MG63 (cell line): ENCODE data around the gene ZBTB16. TPM values are rescaled to one million over a fixed set of nuclear protein-coding genes. Genes with fewer than 3 reads are reported as not detected.

Experiments used
- DNase-seq: peaks from one replicate; pipeline ENCODE4 v3.0.0-alpha.2; 2020
- H3K27me3 ChIP-seq: fragments of 250-450 bp; sonication (Bioruptor Pico); 2 replicates; pipeline ENCODE4 v1.5.1; 2020; ENCODE audit warnings: mild to moderate bottlenecking, moderate library complexity
- H3K36me3 ChIP-seq: fragments of 250-450 bp; sonication (Bioruptor Pico); 2 replicates; pipeline ENCODE4 v1.5.1; 2020; ENCODE audit warnings: mild to moderate bottlenecking, moderate library complexity
- H3K4me3 ChIP-seq: fragments of 250-450 bp; sonication (Bioruptor Pico); 2 replicates; pipeline ENCODE4 v1.5.1; 2020; ENCODE audit warnings: mild to moderate bottlenecking, moderate library complexity
- H3K9me3 ChIP-seq: fragments of 250-450 bp; sonication (Bioruptor Pico); 2 replicates; pipeline ENCODE4 v1.5.1; 2020; ENCODE audit warnings: mild to moderate bottlenecking, moderate library complexity
- total RNA-seq: library from RNA; depleted of rRNA; stranded (reverse); fragments of >200 nt; shearing (Covaris generic); gene quantifications from 2 replicates; pipeline ENCODE4 v1.2.3, GENCODE V29; 2014; ENCODE audit warnings: low replicate concordance

Gene ZBTB16
- total RNA-seq, 1 experiment from 2014 or later, result not detected

DNA sequence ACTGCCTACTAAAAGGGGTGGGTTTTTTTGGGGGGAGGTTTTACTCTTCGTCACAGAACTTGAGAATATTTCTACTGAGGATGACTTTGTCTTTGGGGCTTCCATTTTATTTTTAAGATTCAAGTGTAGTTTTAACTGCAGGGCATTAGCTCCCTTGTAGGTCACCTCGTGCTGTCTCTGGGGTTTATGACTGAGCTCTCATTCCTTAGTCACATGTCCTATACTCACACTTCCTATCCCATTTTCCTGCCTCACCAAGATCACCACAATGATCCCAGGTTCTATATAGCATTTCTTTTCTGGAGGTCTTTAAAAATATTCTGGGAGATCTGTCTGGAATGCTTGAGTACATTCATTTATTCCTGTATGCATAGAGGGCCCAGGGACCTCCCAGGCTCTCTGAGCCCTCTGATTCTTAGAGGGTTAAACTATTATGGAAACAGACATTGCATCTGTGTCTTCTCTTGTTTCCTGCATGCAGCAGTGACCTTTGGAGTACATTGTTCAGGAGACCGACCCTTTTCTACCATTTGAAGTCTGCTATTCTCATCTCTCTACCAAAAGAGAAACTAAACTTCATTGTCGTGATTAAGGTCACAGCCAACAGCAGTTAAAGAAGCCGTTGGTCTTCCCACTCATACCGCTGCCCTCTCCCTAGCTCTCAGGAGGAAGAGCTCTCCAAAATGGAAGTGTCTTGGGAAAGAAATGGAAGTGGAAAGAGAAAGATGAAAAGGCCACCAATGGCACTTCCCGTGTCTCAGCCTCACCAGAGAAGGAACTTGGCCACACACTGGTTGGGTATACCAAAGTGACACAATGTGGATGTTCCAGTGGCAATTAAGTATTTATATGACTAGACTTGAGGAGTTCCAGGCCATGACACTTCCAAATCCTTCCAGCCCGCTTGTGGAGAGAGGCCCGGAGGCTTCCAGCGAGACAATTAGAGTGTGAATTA is 77.5 kb downstream of the ZBTB16 start:
- no peak overlapping the region for H3K4me3 ChIP-seq
- no peaks in the 10 kb centered on the region for H3K9me3 ChIP-seq
- H3K36me3 ChIP-seq, result no peaks in the 10 kb centered on the region
- DNase-seq, result no peak
- peaks cover 4% of the 10 kb centered on the region for H3K27me3 ChIP-seq

DNA sequence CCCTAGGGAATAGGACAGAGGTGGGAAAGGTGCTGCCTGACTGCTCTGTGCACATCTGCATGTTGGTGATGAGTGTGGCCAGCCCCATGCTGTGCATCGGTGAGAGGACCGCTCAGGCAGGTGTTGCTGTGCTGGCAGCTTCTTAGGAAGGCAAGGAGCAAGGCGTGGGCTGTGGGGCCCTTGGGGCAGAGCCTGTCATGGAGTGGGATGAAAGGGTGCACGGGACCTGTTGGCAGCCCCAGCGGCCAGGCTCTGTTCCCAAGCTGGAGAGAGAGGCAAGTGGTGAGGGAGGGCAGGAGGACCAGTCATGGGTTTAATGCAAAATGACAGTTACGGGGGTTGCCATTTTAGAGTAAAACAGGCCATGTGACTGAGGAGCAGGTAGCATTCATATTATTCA is 78.3 kb downstream of the ZBTB16 start:
- Histone ChIP-seq H3K9me3 (no peaks in the 10 kb centered on the region), H3K36me3 (no peaks in the 10 kb centered on the region), H3K4me3 (no peak overlapping the region), H3K27me3 (peaks cover 6% of the 10 kb centered on the region)
- DNase-seq, result no peak

DNA sequence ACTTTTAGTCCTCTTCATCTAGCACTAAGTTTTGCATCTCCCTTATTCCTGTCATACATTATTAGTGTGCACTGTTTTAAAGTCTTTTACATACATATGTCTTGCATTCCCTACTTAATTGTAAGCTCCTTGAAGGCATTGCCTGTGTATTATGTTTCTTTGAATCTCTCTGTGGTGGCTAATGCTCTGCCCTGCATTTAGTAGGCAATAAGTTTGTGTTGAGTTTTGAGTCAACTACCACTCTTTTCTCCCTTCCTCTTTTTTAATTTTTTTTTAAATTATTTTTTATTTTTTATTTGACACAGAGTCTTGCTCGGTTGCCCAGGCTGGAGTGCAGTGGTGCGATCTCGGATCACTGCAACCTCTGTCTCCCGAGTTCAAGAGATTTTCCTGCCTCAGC is 78.9 kb downstream of the ZBTB16 start:
- Histone ChIP-seq H3K9me3 (no peaks in the 10 kb centered on the region), H3K36me3 (no peaks in the 10 kb centered on the region), H3K27me3 (peaks cover 6% of the 10 kb centered on the region), H3K4me3 (no peak overlapping the region)
- no peak for DNase-seq

DNA sequence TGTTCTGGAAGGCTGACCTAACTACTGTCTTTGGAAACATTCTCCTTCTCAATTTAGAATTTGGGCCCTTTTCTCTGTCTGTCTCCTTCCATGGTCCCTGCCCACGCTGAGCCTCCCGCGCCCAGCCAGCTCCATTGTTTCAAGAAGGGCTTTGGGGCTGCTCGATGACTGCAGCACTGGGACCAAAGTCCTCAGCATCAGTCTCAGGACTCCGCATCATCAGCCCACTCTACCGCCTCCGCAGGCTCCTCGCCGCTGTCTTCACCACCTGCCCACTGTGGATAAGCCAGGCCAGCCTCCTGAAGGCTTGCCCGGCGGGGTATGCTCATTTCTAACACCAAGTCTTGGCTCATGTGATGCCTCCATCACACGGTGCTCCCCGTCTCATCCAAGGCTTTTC is 81.3 kb downstream of the ZBTB16 start:
- Histone ChIP-seq H3K27me3 (peaks cover 9% of the 10 kb centered on the region), H3K4me3 (no peak overlapping the region), H3K36me3 (no peaks in the 10 kb centered on the region), H3K9me3 (no peaks in the 10 kb centered on the region)
- no peak for DNase-seq

DNA sequence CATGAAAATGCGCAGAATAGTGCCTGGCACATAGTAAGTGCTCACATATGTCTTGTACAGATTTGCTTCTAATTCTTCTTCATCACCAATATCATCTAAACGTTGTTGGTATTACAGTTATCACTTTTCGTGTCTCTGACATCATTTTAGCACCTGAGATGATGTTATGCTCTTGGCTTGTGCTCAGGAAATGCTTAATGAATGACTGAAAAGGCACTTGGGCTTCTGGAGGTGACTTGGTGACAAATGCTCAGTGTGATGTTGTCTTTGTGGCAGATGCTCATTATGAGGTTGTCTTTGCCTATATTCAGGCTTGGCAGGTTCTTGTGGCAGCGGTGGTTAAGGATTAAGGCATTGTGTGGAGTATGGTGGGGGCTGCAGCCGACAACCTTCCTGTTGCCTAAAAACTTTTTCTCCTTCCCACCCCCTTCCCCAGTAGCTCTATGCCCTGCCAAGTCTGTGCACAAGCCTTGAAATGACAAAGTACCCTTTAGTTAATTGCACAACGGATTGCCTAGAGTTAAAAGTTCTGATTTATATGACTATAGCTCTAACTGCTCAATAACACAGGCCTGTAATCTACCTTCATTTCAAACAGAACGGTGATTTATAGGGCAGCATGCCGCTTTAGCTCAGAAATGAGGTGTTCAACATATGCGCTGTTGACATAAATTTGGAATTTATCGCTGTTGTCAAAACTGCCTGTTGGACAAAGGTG is 82.5 kb downstream of the ZBTB16 start:
- no peak for DNase-seq
- Histone ChIP-seq H3K36me3 (no peaks in the 10 kb centered on the region), H3K9me3 (no peaks in the 10 kb centered on the region), H3K4me3 (no peak overlapping the region), H3K27me3 (peaks cover 10% of the 10 kb centered on the region)

DNA sequence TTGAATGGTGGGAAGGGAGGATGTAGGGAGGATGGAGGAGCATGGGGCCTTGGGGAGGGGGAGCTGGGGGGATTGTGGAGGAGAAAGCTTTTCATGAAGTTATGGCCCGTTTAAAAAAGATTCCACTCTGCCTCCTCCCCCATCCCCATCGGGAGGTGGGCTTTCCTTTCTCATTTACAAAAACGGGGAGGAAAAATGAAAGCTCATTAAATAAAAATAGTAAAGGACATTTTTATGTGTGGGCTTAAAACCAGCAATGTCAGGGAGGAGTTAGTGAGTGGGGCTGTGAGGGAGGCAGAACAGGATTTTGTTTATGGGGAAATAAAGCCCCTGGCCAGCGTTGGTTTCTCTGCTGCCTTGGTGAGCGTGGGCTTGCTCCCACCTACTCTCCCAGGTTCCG is 83.2 kb downstream of the ZBTB16 start:
- Histone ChIP-seq H3K27me3 (peaks cover 12% of the 10 kb centered on the region), H3K9me3 (no peaks in the 10 kb centered on the region), H3K36me3 (no peaks in the 10 kb centered on the region), H3K4me3 (no peak overlapping the region)
- no peak for DNase-seq

DNA sequence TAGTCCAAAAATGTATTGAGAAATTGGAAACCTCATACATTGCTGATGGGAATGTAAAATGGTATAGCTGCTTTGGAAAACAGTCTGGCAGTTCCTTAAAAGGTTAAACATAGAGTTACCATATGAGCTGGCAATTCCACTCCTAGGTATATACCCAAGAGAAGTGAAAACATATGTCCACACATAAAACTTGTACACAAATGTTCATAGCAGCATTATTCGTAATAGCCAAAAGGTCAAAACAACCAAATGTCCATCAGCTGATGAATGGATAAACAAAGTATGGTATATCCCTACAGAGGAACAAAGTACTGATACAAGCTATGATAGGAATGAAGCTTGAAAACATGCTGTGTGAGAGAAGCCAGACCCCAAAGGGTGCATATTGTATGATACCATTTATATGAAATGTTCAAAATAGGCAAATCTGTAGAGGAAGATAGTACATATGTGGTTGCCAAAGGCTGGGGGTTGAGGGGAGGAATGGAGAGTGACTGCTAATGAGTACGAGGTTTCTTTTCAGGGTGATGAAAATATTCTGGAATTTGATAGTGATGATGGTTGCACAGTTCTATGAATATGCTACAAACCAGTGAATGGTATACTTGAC is 85.8 kb downstream of the ZBTB16 start:
- no peak overlapping the region for H3K4me3 ChIP-seq
- H3K27me3 ChIP-seq, result peaks cover 12% of the 10 kb centered on the region; the same call in 1 of the 2 replicates
- H3K9me3 ChIP-seq, result no peaks in the 10 kb centered on the region
- DNase-seq, result no peak
- no peaks in the 10 kb centered on the region for H3K36me3 ChIP-seq

DNA sequence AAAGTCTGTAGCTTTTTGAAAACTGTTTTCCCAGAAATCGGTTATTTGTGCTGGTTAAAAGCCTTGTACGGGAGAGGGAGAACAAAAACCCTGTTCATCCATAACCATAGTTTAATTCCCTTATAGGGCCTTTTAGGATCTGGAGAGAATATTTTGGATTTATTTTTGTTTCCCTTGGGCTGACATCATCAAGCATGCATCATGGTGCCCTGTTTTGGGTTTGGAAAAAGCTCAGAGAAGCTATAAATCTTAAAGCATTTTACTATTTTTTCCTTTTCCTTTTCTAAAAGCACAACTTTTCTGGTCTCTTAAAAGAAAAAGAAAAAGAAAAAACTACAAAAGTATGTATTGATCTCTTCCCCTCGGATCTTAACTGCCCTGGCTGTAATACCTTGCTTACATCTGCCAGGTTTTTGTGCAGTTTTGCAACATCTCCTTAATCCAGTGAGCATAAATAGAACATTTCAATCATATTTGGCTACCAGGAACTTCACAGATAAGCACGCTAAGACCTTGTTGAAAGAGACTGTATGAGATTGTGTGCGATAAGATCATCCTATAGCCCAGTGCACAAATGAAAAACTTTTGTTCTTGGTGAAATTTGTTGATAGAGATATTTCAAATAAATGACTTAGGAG is 88.0 kb downstream of the ZBTB16 start:
- Histone ChIP-seq H3K27me3 (peaks cover 9% of the 10 kb centered on the region), H3K9me3 (no peaks in the 10 kb centered on the region), H3K36me3 (no peaks in the 10 kb centered on the region), H3K4me3 (no peak overlapping the region)
- DNase-seq, result no peak

DNA sequence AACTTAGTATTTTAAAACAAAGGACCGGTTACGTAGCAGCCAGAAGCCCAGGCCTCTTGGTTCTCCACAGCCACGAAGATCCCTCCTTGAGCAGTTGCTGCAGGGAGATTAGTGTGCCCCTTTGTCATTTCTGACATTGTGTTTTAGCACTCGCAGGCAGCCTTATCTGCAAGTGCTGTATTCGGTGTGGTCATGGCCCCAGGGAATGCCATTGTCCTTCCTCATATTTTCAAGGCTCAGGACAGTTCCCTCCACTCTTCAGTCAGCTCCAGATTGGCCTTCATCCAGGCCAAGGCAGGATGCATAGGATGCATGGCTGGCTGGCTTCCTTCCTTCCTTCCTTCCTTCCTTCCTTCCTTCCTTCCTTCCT is 88.5 kb downstream of the ZBTB16 start:
- H3K27me3 ChIP-seq, result peaks cover 9% of the 10 kb centered on the region
- no peak for DNase-seq
- no peak overlapping the region for H3K4me3 ChIP-seq
- H3K9me3 ChIP-seq, result no peaks in the 10 kb centered on the region
- no peaks in the 10 kb centered on the region for H3K36me3 ChIP-seq

DNA sequence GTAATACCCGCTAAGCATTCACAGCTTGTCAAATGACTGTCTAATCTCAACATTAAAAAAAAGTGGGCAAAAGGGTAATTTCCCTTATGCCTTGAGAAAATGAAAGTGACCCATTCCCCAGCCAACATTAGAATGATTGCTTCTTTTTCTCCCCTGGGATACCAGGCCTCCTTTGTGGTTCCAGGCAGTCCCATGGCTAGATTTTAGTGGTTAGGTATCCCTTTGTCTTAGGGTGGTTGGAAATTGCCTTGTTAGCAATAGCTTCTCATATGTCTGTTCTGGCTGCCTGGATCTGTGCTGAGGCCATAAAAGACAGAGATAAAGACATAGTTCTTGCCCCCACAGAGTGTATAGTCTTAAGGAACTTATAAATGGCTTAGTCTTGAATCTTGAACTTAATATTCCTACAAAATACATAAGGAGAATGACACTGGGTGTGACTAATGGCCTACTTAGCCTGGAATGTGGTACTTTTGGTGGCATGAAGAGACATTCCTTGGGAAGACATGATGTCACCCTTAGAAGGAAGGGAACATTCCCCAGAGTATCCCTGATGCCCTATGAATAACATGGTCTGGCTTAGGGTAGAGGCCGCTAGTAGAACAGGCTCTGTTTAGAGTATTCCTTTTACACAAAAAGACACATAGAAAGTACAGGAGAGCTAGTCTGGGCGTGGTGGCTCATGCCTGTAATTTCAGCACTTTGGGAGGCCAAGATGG is 90.3 kb downstream of the ZBTB16 start:
- Histone ChIP-seq H3K4me3 (no peak overlapping the region), H3K27me3 (peaks cover 7% of the 10 kb centered on the region), H3K9me3 (no peaks in the 10 kb centered on the region), H3K36me3 (no peaks in the 10 kb centered on the region)
- DNase-seq, result no peak

DNA sequence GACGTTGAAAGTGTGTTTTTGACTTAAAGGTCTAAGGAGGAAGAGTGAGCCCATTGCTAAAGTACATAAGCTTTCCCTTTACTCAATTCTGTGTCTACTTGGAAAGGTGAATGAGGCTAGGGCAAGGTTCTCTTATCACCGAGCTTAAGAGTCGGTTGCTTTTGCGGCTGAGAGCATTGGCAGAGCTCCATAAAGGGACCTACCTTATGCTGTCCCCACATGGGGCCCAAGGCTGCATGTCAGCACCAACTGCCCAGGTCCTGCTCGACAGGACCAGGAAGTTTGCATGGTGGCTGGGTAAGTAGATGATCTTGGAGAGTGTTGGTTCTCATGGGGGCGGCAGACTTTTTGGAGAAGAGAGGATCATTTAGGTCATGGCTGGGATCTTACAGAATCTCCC is 91.2 kb downstream of the ZBTB16 start:
- Histone ChIP-seq H3K9me3 (no peaks in the 10 kb centered on the region), H3K27me3 (peaks cover 6% of the 10 kb centered on the region), H3K36me3 (no peaks in the 10 kb centered on the region), H3K4me3 (no peak overlapping the region)
- no peak for DNase-seq

DNA sequence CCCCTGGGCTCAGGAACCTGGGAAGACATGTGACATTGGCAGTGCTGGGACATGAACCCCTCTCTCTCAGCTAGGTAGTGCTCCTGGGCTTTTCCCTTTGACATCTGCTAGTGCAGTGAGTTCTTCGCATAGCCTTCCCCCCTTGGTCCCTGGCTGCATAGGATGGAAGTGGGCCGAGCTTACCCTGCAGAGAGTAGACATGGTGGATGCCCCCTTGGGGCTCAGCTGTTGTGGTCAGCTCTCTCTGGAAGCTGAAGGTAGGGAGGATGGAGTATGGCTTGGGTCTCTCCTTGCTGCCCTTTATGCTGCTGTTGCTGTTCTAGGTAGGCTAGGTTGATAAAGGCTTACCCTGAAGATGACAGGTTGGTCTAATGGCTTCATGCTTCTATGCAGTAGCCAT is 92.1 kb downstream of the ZBTB16 start:
- Histone ChIP-seq H3K36me3 (no peaks in the 10 kb centered on the region), H3K4me3 (no peak overlapping the region), H3K9me3 (no peaks in the 10 kb centered on the region), H3K27me3 (peaks cover 6% of the 10 kb centered on the region)
- DNase-seq, result no peak

DNA sequence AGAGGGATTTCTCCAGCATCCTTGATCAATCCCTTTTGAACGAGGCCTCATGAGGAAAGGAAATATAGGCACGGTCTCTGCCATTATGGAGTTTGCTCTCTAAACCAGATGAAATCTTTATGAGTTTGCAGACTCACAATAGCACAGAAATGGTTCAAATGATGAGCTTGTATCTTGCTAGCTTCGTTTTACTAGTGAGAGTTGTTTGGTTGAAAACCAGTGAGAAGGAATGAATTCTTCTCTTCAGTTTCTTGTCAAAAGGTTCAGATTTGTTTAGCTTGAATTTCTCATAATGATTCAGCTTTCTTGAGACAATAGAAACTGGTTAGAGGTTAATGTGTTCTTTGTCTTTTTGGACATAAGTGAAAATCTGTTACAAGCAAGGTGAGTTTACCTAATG is 92.7 kb downstream of the ZBTB16 start:
- Histone ChIP-seq H3K36me3 (no peaks in the 10 kb centered on the region), H3K27me3 (peaks cover 3% of the 10 kb centered on the region), H3K9me3 (no peaks in the 10 kb centered on the region), H3K4me3 (no peak overlapping the region)
- no peak for DNase-seq

DNA sequence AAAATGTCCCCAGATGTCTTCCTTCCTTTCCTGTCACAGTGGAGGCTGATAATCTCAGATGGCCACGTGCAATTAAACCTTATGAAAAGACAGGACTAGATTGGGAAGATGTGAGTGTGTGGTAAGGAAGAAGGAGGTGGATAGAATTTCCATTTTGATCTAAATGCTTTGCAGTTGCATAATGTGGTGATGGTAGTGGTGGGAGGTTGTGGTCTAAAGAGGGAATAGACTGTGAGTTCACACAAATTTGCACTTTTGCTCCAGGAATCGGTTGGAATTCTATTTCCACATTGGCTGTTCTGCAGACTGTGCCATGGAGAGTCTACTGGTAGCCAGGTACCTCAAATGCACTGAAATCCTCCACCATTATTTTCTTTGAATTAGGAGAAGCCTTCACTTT is 93.3 kb downstream of the ZBTB16 start:
- no peak overlapping the region for H3K4me3 ChIP-seq
- H3K9me3 ChIP-seq, result no peaks in the 10 kb centered on the region
- no peaks in the 10 kb centered on the region for H3K36me3 ChIP-seq
- DNase-seq, result no peak
- peaks cover 3% of the 10 kb centered on the region for H3K27me3 ChIP-seq

DNA sequence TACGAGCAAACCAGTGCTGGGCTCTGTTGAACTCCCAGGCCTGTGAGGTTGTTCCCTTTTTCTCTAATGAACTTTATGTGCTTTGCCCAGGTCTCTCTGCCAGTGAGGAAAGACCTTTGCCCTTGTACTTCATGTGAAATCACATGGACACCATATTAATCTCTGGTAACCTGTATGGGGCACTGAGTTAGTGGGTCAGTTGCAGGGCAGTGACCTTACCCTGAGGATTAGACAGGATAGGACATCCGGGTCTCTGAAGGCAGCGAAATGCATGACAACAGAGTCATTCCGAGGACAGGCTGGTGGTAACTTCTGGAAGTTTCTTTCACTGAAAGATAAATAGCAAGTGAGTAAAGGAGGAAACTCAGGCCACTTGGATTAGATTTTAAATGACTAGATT is 93.7 kb downstream of the ZBTB16 start:
- no peaks in the 10 kb centered on the region for H3K9me3 ChIP-seq
- DNase-seq, result no peak
- H3K4me3 ChIP-seq, result no peak overlapping the region
- H3K36me3 ChIP-seq, result no peaks in the 10 kb centered on the region
- H3K27me3 ChIP-seq, result peaks cover 3% of the 10 kb centered on the region

DNA sequence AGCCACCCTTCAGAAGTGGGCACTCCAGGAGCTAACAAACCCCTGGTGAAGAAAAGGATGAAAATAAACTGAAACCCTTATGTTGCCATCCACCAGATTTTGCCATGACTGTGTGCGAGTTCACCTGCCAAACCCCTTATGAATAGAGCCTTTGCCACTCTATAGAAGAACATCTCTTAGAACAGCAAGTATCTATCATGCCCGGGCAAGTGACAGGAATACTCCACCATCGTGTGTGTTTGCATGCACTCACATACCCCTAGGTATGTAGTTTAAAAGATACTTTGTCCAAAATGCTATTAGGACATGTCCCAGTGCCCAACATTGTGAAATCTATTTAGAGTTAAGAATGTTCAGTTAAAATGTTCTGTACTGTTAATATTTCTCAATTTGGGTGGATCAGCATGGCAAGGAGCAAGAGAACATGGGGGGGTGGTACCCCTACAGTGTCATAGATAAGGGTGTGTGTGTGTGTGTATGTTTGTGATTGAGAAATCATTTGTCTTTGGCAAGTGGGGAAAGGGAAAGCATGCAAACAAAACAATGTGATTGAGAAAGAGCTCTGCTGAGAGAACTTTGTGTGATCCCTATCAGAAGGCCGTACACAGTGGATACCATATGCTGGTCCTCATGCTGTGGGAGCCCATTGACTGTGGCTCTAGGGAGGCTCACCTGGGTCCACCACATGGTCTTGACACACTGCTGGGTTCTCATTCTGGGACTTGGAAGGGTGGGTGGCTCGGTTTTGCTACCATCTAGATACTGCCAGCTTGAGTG is 94.9 kb downstream of the ZBTB16 start:
- Histone ChIP-seq H3K36me3 (no peaks in the 10 kb centered on the region), H3K27me3 (peaks cover 5% of the 10 kb centered on the region), H3K9me3 (no peaks in the 10 kb centered on the region), H3K4me3 (no peak overlapping the region)
- no peak for DNase-seq
